Nephron (organoid): Measurements from ENCODE around the gene BUD23.

ENCODE experiments used
- H3K27ac Mint-ChIP-seq, 3 experiments: 2 replicates each; pipeline ENCODE4 v1.8.0; 2020; ENCODE audit warnings: mixed read lengths in 3 of 3, mild to moderate bottlenecking in 2 of 3, moderate library complexity in 1 of 3
- H3K27me3 Mint-ChIP-seq: 2 replicates; pipeline ENCODE4 v1.8.0; 2021; ENCODE audit warnings: low read depth, mild to moderate bottlenecking, moderate library complexity, mixed read lengths
- H3K36me3 Mint-ChIP-seq: 2 replicates; pipeline ENCODE4 v1.8.0; 2020; ENCODE audit warnings: low read depth, mixed read lengths
- H3K4me1 Mint-ChIP-seq: 2 replicates; pipeline ENCODE4 v1.8.0; 2020; ENCODE audit warnings: mixed read lengths
- H3K4me3 Mint-ChIP-seq, 3 experiments: 2 replicates each; pipeline ENCODE4 v1.8.0; 2020; ENCODE audit warnings: mild to moderate bottlenecking in 3 of 3, mixed read lengths in 3 of 3, moderate library complexity in 2 of 3
- H3K9me3 Mint-ChIP-seq: 2 replicates; pipeline ENCODE4 v1.8.0; 2020; ENCODE audit warnings: mixed read lengths
- TF ChIP-seq, protein P1 (sequence below), 3 experiments: fragments of 200-600 bp; sonication (generic); IDR thresholded peaks; one replicate each; pipeline ENCODE4 v1.5.0; 2021; ENCODE audit warnings: antibody characterized with exemption in 3 of 3; ENCODE audit not compliant: unreplicated experiment in 3 of 3

The BUD23 gene

DNA sequence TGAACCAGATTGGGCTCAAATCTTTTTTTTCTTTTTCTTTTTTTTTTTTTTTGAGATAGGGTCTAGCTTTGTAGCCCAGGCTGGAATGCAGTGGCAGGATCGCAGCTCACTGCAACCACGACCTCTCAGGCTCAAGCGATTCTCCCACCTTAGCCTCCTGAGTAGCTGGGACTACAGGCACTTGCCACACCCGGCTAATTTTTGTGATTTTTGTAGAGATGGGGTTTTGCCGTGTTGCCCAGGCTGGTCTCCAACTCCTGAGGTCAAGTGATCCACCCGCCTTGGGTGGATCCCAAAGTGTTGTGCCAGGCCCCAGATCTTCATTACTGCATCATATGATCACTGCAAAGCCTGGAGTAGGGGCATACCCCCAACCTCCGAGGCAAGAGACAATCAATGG, 2.9 kb upstream of the BUD23 start:
- TF ChIP-seq, protein P1, sequence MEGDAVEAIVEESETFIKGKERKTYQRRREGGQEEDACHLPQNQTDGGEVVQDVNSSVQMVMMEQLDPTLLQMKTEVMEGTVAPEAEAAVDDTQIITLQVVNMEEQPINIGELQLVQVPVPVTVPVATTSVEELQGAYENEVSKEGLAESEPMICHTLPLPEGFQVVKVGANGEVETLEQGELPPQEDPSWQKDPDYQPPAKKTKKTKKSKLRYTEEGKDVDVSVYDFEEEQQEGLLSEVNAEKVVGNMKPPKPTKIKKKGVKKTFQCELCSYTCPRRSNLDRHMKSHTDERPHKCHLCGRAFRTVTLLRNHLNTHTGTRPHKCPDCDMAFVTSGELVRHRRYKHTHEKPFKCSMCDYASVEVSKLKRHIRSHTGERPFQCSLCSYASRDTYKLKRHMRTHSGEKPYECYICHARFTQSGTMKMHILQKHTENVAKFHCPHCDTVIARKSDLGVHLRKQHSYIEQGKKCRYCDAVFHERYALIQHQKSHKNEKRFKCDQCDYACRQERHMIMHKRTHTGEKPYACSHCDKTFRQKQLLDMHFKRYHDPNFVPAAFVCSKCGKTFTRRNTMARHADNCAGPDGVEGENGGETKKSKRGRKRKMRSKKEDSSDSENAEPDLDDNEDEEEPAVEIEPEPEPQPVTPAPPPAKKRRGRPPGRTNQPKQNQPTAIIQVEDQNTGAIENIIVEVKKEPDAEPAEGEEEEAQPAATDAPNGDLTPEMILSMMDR (IDR thresholded peaks at IDR 0.05; ENCODE audit: unreplicated experiment in 3 of 3) = no peak
- H3K9me3 Mint-ChIP-seq = no peaks in the 10 kb centered on the region
- peak overlapping the region; percentile 93 to 99 (median 98) for H3K4me3 Mint-ChIP-seq
- H3K27me3 Mint-ChIP-seq = no peaks in the 10 kb centered on the region
- H3K36me3 Mint-ChIP-seq = peaks cover 23% of the 10 kb centered on the region
- H3K27ac Mint-ChIP-seq = peak overlapping the region in 1 of 3 experiments; percentile 11
- peaks cover 30% of the 10 kb centered on the region for H3K4me1 Mint-ChIP-seq

DNA sequence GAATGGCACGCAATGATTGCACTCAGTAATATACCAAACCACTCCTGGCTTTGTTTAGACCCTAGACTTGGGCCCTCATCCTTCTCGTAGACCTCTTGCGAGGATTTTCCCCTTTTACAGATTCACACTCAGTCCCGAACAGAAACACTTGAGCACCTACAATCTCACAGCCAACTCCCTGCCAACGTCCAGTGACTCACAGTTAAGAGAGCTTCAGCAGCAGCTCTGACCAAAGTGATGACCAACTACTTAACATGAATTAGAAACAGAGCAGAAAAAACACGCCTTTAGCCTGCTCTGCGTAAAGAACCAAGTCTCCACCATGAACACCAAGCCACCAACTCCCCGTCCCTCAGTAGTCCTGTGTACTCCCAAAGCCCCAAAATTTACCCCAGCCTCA, 2.4 kb upstream of the BUD23 start:
- peak overlapping the region; percentile 93 to 99 (median 98) for H3K4me3 Mint-ChIP-seq
- peaks cover 30% of the 10 kb centered on the region for H3K4me1 Mint-ChIP-seq
- H3K27ac Mint-ChIP-seq = peak overlapping the region in 1 of 3 experiments; percentile 11
- TF ChIP-seq, protein P1 (IDR thresholded peaks at IDR 0.05; ENCODE audit: unreplicated experiment in 3 of 3) = no peak
- no peaks in the 10 kb centered on the region for H3K27me3 Mint-ChIP-seq
- H3K36me3 Mint-ChIP-seq = peaks cover 23% of the 10 kb centered on the region
- H3K9me3 Mint-ChIP-seq = no peaks in the 10 kb centered on the region

DNA sequence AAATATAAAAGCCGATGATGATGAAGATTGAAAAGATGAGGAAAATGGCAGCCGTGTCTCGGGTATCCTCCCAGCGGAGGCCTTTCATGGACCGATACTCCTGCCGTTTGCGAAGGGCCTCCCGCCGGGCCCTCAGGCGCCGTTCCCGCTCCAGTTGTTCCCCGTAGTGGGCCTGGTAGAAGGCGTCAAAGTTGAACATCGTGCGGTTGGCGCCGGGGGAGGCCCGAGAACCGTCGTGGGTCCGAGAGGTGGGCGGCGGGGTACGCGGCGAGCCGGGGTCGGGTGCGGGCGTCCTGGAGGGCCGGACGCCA, 697 bp upstream of the BUD23 start:
- TF ChIP-seq, protein P1 (IDR thresholded peaks at IDR 0.05; ENCODE audit: unreplicated experiment in 3 of 3) = no peak

DNA sequence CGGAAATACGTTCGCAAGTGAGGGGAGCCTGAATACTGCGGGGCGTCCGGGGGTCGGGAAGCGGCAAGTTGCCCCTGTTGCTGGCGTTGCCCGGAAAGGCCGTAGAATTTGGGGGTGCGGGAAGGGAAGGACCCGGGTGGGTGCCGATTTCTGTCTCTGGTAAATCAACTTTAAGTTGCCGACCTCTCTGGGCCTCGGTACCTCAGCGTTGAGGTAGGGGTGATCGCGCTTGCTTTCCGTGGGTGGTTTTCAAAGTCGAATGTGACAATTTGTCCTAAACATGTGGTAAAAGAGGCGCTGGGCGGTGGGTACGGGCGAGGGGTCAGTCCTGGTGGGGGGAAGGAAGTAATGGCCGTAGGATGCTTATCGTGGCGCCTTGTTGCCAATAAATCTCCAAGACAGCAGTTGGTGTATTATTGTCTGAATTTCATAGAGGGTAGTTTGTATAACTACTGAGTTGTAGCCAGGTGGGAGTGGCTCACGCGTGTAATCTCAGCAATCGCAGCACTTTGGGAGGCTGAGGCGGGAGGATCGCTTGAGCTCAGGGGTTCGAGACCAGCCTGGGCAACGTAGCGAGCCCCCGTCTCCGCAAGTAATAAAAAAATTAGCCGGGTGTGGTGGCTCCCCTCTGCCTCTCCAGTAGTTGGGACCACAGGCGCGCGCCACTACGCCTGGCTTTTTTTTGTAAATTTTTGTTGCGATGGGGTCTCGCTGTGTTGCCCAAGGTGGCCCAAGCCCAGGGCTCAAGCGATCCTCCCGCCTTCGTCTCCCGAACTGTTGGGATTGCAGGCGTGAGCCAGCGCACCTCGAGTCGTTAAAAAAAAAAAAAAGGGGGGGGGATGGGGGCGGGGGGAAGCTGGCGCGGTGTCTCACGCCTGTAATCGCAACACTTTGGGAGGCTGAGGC, 644 bp downstream of the BUD23 start:
- peak overlapping the region; percentile 70 to 90 (median 81) for H3K27ac Mint-ChIP-seq
- H3K9me3 Mint-ChIP-seq = no peaks in the 10 kb centered on the region
- H3K4me3 Mint-ChIP-seq = peak overlapping the region; percentile 93 to 99 (median 98)
- no peaks in the 10 kb centered on the region for H3K27me3 Mint-ChIP-seq
- H3K36me3 Mint-ChIP-seq = peaks cover 25% of the 10 kb centered on the region
- TF ChIP-seq, protein P1 (IDR thresholded peaks at IDR 0.05; ENCODE audit: unreplicated experiment in 3 of 3) = no peak
- peaks cover 28% of the 10 kb centered on the region for H3K4me1 Mint-ChIP-seq

More for the DNA sequence above, 697 bp upstream of the BUD23 start:
- Mint-ChIP-seq H3K4me3 (peak overlapping the region; percentile 93 to 99 (median 98)), H3K27me3 (no peaks in the 10 kb centered on the region), H3K9me3 (no peaks in the 10 kb centered on the region), H3K36me3 (peaks cover 30% of the 10 kb centered on the region), H3K27ac (peak overlapping the region in 2 of 3 experiments; percentile 69 to 81), H3K4me1 (peaks cover 30% of the 10 kb centered on the region)

DNA sequence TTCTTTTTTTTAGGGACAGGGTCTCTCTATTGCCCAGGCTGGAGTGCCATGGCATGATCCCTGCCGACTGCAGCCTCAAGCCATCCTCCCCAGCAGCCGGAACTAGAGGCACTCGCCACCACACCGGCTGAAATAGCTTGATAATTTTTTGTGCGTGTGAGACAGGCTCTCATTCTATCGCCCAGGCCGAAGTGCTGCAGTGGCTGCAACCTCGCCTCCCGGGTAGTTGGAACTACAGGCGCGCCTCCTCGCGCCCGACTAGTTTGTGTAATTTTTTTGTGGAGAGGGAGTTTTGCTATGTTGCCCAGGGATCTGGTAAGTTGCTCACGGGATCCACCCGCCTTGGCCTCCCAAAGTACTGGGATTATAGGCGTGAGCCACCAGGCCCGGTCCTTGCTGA, 1.9 kb downstream of the BUD23 start:
- TF ChIP-seq, protein P1 (IDR thresholded peaks at IDR 0.05; ENCODE audit: unreplicated experiment in 3 of 3) = no peak
- no peak overlapping the region for H3K27ac Mint-ChIP-seq
- H3K36me3 Mint-ChIP-seq = peaks cover 33% of the 10 kb centered on the region
- H3K4me3 Mint-ChIP-seq = peak overlapping the region; percentile 73 to 93 (median 77)
- H3K9me3 Mint-ChIP-seq = no peaks in the 10 kb centered on the region
- no peaks in the 10 kb centered on the region for H3K27me3 Mint-ChIP-seq
- peaks cover 26% of the 10 kb centered on the region for H3K4me1 Mint-ChIP-seq

DNA sequence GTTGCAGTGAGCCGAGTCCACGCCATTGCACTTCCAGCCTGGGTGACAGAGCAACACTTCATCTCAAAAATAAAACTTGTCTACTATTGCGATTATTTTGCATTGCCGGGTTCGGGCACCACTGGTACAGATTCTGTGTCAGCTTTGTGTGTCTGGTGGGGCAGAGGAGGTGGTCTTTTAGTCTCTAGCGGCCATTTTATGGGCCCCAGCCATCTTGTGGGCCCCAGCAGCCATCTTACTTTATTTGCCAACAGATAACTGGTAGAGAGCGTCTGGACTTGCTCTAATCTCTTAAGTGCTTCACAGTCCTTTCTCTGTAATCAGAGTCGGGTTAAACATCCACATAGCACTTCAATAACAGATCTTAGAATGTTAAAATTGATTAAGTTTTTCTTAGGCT, 4.9 kb downstream of the BUD23 start:
- Mint-ChIP-seq H3K27me3 (no peaks in the 10 kb centered on the region), H3K4me3 (no peak overlapping the region), H3K4me1 (peaks cover 8% of the 10 kb centered on the region), H3K27ac (no peak overlapping the region), H3K9me3 (no peaks in the 10 kb centered on the region), H3K36me3 (peaks cover 44% of the 10 kb centered on the region)
- TF ChIP-seq, protein P1 (IDR thresholded peaks at IDR 0.05; ENCODE audit: unreplicated experiment in 3 of 3) = no peak
